Chondrocyte (in vitro differentiated cells): Measurements from ENCODE around the gene ZFYVE9. TPM values are rescaled to one million over a fixed set of nuclear protein-coding genes. Genes with fewer than 3 reads are reported as not detected.

Source experiments
- DNase-seq: peaks from one replicate; pipeline ENCODE4 v3.0.0; 2021; ENCODE audit warnings: mixed read lengths, low spot score
- H3K27ac Mint-ChIP-seq: one replicate; pipeline ENCODE4 v1.8.0; 2021; ENCODE audit warnings: mild to moderate bottlenecking, moderate library complexity, mixed read lengths; ENCODE audit not compliant: unreplicated experiment
- H3K27me3 Mint-ChIP-seq: 2 replicates; pipeline ENCODE4 v1.8.0; 2021; ENCODE audit warnings: low read depth, mixed read lengths
- H3K36me3 Mint-ChIP-seq: 2 replicates; pipeline ENCODE4 v1.8.0; 2021; ENCODE audit warnings: low read depth, mixed read lengths
- H3K4me1 Mint-ChIP-seq: 2 replicates; pipeline ENCODE4 v1.8.0; 2021; ENCODE audit warnings: low read depth, mild to moderate bottlenecking, mixed read lengths
- H3K4me3 Mint-ChIP-seq: one replicate; pipeline ENCODE4 v1.8.0; 2021; ENCODE audit warnings: mild to moderate bottlenecking, moderate library complexity, mixed read lengths; ENCODE audit not compliant: unreplicated experiment
- H3K9me3 Mint-ChIP-seq: 2 replicates; pipeline ENCODE4 v1.8.0; 2021; ENCODE audit warnings: low read depth, mixed read lengths
- CTCF ChIP-seq: fragments of 200-600 bp; sonication (generic); IDR thresholded peaks from 2 replicates; pipeline ENCODE4 v1.5.0; 2021; ENCODE audit warnings: antibody characterized with exemption, mild to moderate bottlenecking, moderate library complexity
- total RNA-seq: library from RNA; stranded (reverse); gene quantifications from 3 replicates; pipeline ENCODE4 v1.2.1, GENCODE V29; 2021

ZFYVE9 gene
- total RNA-seq, 1 donor from 2014 or later, result 20.9 TPM

- Mint-ChIP-seq H3K9me3 (no peaks in the 10 kb centered on the region), H3K4me1 (no peaks in the 10 kb centered on the region), H3K4me3 (no peak overlapping the region), H3K36me3 (peaks cover 6% of the 10 kb centered on the region), H3K27me3 (no peaks in the 10 kb centered on the region), H3K27ac (no peak overlapping the region)
- DNase-seq, result no peak
- no peak for TF ChIP-seq CTCF
Observed at GRCh38 chr1:52305417-52306226, 163.7 kb downstream of the ZFYVE9 start.

- no peaks in the 10 kb centered on the region for H3K4me1 Mint-ChIP-seq
- H3K9me3 Mint-ChIP-seq, result no peaks in the 10 kb centered on the region
- DNase-seq, result no peak
- no peak overlapping the region for H3K4me3 Mint-ChIP-seq
- no peak overlapping the region for H3K27ac Mint-ChIP-seq
- H3K27me3 Mint-ChIP-seq, result no peaks in the 10 kb centered on the region
- peaks cover 9% of the 10 kb centered on the region for H3K36me3 Mint-ChIP-seq
- no peak for TF ChIP-seq CTCF
Observed at GRCh38 chr1:52306227-52307006, 164.5 kb downstream of the ZFYVE9 start.

GRCh38 chr1:52321061-52321460 lies 179.2 kb downstream of the ZFYVE9 start:
- Mint-ChIP-seq H3K9me3 (no peaks in the 10 kb centered on the region), H3K4me3 (no peak overlapping the region), H3K4me1 (no peaks in the 10 kb centered on the region), H3K27me3 (no peaks in the 10 kb centered on the region), H3K27ac (no peak overlapping the region), H3K36me3 (peaks cover 12% of the 10 kb centered on the region)
- no peak for DNase-seq
- no peak for TF ChIP-seq CTCF

- Mint-ChIP-seq H3K27ac (no peak overlapping the region), H3K4me3 (no peak overlapping the region), H3K4me1 (no peaks in the 10 kb centered on the region), H3K27me3 (no peaks in the 10 kb centered on the region), H3K36me3 (peaks cover 12% of the 10 kb centered on the region), H3K9me3 (no peaks in the 10 kb centered on the region)
- TF ChIP-seq CTCF, result no peak
- no peak for DNase-seq
Observed at GRCh38 chr1:52323731-52324130, 181.8 kb downstream of the ZFYVE9 start.

GRCh38 chr1:52325786-52326185 lies 183.9 kb downstream of the ZFYVE9 start:
- Mint-ChIP-seq H3K36me3 (peaks cover 12% of the 10 kb centered on the region), H3K27ac (no peak overlapping the region), H3K27me3 (no peaks in the 10 kb centered on the region), H3K9me3 (no peaks in the 10 kb centered on the region), H3K4me1 (no peaks in the 10 kb centered on the region), H3K4me3 (no peak overlapping the region)
- no peak for TF ChIP-seq CTCF
- no peak for DNase-seq
